Measurements from ENCODE around the gene VEPH1.

- TF ChIP-seq TEAD4 (IDR thresholded peaks at IDR 0.05; ENCODE audit: low read length) (no peak), TEAD4 (CRISPR knock-in tag; IDR thresholded peaks at IDR 0.05; ENCODE audit: borderline replicate concordance) (no peak), CTCF (IDR thresholded peaks at IDR 0.05 in 2 of 3, conservative IDR thresholded peaks at IDR 0.05 in 1 of 3; ENCODE audit: insufficient read depth in 2 of 3, low read depth in 1 of 3, low read length in 3 of 3) (no peak), XRCC3 (IDR thresholded peaks at IDR 0.05) (no peak), JUNB (CRISPR knock-in tag; conservative IDR thresholded peaks at IDR 0.05) (no peak), TCF7L2 (IDR thresholded peaks at IDR 0.05; ENCODE audit: low read depth, low read length) (no peak), POLR2AphosphoS5 (IDR thresholded peaks at IDR 0.05; ENCODE audit: control insufficient read depth, insufficient read depth, low read depth, low read length) (no peak), YBX1 (IDR thresholded peaks at IDR 0.05) (no peak), BHLHE40 (IDR thresholded peaks at IDR 0.05; ENCODE audit: low read length) (no peak), ZNF639 (CRISPR knock-in tag; conservative IDR thresholded peaks at IDR 0.05 in 1 of 2, IDR thresholded peaks at IDR 0.05 in 1 of 2) (no peak), HMBOX1 (IDR thresholded peaks at IDR 0.05) (no peak), MXD1 (CRISPR knock-in tag; IDR thresholded peaks at IDR 0.05; ENCODE audit: borderline replicate concordance, poor library complexity, severe bottlenecking) (no peak), RAD51 (IDR thresholded peaks at IDR 0.05; ENCODE audit: borderline replicate concordance, low read depth) (no peak), BDP1 (IDR thresholded peaks at IDR 0.05; ENCODE audit: insufficient read depth, insufficient read length) (no peak)
These were observed 17.4 kb upstream of the VEPH1 start for GRCh38 chr3:157520485-157521150.
